Cortex of kidney (tissue), 1 donor: Measurements from ENCODE around the gene OPA3.

ENCODE experiments used
- DNase-seq: peaks from one replicate; lab custom pipeline; 2025; lab: John Stamatoyannopoulos, UW

Gene OPA3

DNA sequence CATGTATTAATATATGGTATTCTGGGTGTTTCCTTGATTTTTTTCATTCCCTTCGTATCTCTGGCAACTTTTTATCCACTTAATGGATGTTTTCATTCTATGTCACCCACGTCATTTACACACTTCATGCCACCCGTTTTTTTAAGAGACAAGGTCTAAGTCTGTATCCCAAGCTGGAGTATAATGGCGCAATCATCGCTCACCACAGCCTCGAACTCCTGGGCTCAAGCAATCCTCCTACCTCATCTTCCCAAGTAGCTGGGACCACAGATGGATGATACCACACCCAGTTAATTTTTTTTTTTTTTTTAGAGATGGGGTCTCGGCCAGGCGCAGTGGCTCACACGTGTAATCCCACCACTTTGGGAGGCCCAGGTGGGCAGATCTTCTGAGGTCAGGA is 80.7 kb downstream of the OPA3 start:
- no peak for DNase-seq

GRCh38 chr19:45502111-45502510 is 82.5 kb downstream of the OPA3 start:
- no peak for DNase-seq

DNA sequence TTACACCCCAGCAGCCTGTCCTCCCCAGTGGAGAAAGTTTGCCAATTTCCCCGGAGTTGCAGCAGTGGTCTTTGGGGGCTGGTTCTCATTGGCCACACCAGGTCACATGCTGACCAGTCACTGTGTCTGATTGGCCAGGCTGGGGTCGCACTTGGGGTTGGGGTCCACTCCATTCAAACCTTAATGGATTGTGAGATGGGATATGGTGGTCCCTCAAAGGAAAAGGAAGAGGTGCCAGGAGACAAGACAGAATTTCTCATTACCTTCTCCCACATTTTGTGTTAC is 82.9 kb downstream of the OPA3 start:
- no peak for DNase-seq

- DNase-seq: no peak
Measured at GRCh38 chr19:45500918-45501729, 83.5 kb downstream of the OPA3 start.

DNA sequence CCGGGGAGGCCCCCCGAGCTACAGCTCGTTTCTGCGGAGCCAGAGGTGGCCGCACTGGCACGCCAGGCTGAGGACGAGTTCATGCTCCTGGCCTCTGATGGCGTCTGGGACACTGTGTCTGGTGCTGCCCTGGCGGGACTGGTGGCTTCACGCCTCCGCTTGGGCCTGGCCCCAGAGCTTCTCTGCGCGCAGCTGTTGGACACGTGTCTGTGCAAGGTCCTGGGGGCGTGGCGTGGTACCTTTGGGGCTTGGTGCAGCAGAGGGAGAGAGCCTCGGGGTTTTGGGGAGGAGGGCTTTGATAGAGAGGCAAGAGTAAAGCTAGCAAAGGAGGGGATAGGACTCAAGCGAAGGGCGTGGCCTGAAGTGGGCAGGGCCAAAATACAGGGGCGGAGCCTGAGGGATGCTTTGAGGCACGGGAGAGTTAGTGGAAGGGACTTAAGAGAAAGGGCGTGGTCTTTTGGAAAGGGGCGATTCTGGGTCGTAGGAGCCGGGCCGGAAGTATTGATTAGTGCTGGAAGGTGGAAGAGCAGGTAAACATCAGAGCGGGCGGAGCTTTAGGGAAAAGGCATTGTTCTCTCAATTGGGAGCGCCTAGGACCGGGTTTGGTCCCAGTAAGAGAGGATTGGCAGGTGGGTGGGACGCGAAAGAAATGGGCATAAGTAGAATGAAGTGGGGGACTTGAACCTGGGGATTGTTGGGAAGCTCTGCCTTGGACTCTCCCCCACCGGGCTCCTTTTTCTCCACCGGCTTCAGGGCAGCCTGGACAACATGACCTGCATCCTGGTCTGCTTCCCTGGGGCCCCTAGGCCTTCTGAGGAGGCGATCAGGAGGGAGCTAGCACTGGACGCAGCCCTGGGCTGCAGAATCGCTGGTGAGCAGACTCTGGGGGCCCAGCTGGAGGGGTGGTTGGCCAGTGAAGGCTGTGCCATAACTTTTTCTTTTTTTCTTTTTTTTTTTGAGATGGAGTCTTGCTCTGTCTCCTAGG is 85.1 kb downstream of the OPA3 start:
- no peak for DNase-seq

GRCh38 chr19:45498411-45499195 is 86.0 kb downstream of the OPA3 start, which contains the start of gene PPM1N:
PPM1N (plus strand) TSS chr19:45498443; CDS start chr19:45498473, 30 bp downstream.
- DNase-seq: no peak

DNA sequence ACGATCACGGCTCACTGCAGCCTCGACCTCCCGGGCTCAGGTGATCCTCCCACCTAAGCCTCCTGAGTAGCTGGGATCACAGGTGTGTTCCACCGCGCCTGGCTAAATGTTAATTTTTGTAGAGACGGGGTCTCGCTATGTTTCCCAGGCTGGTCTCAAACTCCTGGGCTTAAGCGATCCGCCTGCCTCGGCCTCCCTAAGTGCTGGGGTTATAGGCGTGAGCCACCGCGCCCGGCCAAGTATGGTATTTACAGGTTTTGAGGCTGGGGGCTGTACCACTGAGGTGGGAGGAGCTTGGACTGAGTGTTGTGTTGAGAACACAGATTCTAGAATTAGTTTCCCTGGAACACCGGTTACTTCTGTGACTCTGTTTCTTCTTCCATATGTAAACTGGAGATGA is 86.8 kb downstream of the OPA3 start:
- DNase-seq: no peak

DNA sequence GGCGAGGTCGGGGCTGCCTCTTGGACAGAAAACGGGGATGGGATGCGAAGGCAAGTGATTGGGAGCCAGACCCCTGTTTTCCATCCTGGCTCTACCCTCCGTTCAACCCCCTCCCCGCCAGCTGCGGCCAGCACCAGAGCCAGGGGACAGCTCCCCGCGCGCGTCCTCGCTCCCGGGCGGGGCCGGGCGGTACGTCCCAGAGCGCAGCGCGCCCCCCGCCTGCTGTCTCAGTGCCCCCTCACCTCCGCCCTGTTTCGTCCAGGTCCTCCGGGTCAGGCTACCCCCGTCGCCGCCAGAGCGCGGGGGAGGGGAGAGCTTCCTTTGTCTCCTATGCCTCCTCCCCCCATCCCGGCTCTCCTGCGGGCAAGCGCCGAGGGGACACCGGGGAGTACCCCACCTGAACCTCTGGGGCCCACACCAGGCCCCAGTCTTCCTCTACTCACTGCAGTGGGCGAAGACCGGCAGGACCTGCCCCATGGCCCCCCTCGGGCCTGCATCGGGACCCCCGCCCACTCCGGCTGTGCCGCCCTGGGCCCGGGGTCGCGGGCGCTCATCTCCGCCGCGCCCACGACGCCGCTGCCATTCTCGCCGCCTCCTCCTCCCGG is 88.2 kb downstream of the OPA3 start:
- DNase-seq: no peak

DNA sequence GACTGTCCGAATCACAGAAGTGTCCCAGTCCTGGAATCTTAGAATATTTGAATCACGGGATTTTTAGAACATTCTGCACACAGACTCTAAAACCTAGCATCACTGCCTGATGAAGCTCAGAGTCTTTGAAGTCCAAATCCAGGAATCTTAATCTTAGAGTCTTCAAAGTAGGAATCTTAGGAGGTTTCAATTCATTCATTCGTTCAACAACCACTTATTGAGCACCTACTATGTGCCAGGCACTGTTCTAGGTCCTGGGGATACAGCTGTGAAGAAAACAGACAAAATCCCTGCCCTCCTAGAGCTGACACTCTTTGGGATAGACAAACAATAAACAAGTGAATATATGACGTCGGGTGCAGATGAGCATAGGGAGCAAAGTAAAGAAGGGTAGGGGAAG is 89.4 kb downstream of the OPA3 start:
- no peak for DNase-seq

- no peak for DNase-seq
Measured at GRCh38 chr19:45494261-45494916, 90.2 kb downstream of the OPA3 start.

GRCh38 chr19:45492627-45493470 is 91.8 kb downstream of the OPA3 start:
- no peak for DNase-seq

DNA sequence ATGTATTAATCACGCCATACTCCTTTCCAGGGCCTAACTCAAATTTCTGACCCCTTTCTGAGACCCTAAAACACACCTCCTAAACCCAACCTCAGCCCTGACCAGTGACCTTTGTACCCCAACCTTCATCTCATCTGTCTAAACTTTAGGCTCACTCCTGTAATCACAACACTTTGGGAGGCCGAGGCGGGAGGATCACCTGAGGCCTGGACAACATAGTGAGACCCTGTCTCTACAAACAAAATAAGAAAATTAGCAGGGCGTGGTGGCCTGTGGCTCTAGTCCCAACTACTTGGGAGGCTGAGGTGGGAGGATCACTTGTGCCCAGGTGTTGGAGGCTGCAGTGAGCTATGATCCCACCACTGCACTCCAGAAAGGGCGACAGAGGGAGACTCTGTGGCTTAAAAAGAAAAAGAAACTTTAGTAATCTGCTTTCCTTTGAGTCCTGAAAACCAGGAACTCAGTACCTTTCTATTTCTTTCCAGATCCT is 92.4 kb downstream of the OPA3 start:
- DNase-seq: no peak

DNA sequence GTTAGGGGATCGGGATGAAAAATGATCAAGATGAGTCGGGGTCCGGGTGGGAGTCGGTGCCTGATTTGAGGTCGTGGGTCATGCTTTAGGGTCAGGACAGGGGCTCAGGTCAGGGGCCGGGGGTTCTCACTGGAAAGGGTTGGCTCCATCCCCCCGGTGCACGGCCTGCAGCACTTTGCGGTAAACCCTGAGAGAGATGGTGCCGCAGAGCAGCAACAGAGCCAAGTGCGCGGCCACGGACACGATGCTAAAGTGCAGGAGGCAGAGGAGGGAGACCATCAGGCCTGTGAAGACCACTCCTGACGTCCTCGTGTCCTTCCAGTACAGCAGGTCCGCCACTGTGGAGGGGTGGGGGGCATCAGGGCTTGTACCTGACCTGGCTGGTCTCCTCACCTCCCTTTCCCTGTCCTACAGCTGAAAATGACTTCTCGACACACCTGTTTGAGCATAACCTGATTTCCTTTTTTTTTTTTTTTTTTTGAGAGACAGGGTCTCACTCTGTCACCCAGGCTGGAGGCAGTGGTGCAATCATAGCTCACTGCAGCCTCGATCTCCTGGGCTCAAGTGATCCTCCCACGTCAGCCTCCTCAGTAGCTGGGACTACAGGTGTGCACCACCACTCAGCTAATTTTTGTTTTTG is 95.3 kb downstream of the OPA3 start:
- DNase-seq: no peak

DNA sequence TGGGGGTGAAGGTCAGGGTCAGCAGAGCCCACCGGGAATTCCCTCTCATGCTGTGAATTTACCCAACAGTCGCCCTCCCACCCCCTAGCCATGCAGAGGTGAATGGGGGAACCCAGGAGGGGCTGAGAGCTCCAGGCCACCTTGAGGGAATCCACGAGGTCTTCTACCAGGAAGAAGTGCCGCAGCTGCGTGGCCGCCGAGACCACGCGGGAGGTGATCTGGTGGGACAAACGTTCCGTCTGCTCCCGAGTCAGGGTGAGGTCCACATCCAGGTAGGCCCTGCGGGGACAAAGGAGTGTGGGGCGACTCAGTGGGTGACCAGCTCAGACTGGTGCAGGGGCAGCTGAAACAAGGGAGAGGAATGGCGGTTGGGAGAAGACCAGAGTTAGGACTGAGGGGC is 95.9 kb downstream of the OPA3 start:
- DNase-seq: no peak

DNA sequence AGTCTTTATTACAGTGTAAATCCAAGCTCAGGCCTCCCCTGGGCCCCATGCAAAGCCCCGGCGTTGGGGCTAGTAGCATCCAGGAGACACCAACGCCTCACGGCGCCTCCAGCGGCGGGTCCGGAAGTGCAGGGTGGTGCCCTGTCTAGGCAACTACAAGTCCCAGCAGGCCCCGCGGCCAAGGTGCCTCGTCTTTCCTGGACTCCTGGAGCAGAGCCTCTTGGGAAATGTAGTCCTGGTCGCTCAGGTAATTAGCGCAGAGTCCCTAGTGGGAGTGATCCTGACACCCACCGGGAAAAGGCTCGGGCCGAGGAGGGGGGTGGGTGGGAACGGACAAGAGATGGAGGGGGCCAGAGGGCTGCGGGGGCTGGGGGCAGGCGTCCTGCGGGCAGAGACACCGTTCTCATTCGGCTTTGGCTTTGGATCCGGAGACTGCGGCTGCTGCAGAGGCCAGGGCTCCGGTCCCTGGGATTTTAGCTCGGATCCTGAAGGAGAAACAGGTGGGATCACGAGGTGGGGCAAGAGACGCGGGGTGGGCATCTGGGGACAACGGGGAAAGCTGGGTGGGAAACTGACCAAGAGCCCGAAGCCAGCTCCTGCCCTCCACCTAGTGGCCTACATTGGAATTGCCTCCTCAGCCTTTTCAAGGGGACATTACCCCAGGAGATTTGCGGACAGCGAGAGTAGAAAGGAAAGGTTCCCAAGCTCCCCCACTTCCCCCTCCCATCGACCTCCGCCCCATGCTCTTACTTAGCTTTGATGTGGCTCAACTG is 99.1 kb downstream of the OPA3 start:
- no peak for DNase-seq

- no peak for DNase-seq
Measured at GRCh38 chr19:45484273-45484945, 100.2 kb downstream of the OPA3 start.

DNA sequence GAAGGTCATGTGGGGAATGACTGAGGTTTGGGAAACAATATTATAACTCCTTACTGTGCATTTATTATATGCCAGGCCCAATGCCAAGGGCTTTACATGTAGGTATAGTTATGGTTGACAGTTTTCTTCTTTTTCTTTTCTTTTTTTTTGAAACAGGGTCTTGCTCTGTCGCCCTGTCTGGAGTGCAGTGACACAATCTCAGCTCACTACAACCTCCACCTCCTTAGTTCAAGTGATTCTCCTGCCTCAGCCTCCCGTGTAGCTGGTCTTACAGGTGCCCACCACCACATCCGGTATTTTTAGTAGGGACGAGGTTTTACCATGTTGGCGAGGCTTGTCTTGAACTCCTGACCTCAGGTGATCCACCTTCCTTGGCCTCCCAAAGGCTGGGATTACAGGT is 101.6 kb downstream of the OPA3 start:
- no peak for DNase-seq

- no peak for DNase-seq
Measured at GRCh38 chr19:45478454-45479238, 106.0 kb downstream of the OPA3 start.
